ENCODE data around the gene TMSB10. TPM values are rescaled to one million over a fixed set of nuclear protein-coding genes. Genes with fewer than 3 reads are reported as not detected.

TMSB10 gene
- total RNA-seq, 8 experiments from 2014 or later, result 893 to 8,310 (median 6,733) TPM

GRCh38 chr2:84947010-84947593, 41.6 kb downstream of the TMSB10 start:
- in situ Hi-C loops (cut with MboI; ENCODE audit: low pct_unique_long_range_greater_than_20kb in 2 of 9, low sequenced_read_pairs in 9 of 9, unreplicated experiment in 9 of 9), result loop anchor here in 3 of 9 experiments (25.0 kb wide), 2 partner anchors 340 to 460 kb away; no protein-coding TSS in a partner anchor
- no peaks in the 10 kb centered on the region for H3K4me1 ChIP-seq (replicated peaks in 1 of 2)
- WGBS, 10 experiments, result 60 to 96% (median 85%) methylated on average over 1 to 8 of the region's 10 CpGs; no CpG with 5 or more reads in 2 of the 10 experiments
- ATAC-seq (replicated peaks in 6 of 8), result no peak
- H3K4me3 ChIP-seq, result no peak overlapping the region
- no peak overlapping the region for H3K27ac ChIP-seq

- in situ Hi-C loops (cut with MboI; ENCODE audit: low pct_unique_long_range_greater_than_20kb in 2 of 9, low sequenced_read_pairs in 9 of 9, unreplicated experiment in 9 of 9), result no loop called here
- WGBS, 10 experiments, result 68 to 100% (median 92%) methylated on average over 1 to 3 of the region's 3 CpGs; no CpG with 5 or more reads in 1 of the 10 experiments
- no peak for ATAC-seq (replicated peaks in 6 of 8)
Measured at GRCh38 chr2:84953535-84953934, 48.1 kb downstream of the TMSB10 start.

GRCh38 chr2:84954329-84954728, 48.9 kb downstream of the TMSB10 start:
- no peak overlapping the region for H3K4me3 ChIP-seq
- H3K4me1 ChIP-seq (replicated peaks in 1 of 2), result peaks cover 0 to 4% of the 10 kb centered on the region in 2 donors
- WGBS, 10 experiments, result 80 to 100% (median 93%) methylated on average over 1 to 5 of the region's 6 CpGs; no CpG with 5 or more reads in 4 of the 10 experiments
- H3K27ac ChIP-seq, result no peak overlapping the region
- in situ Hi-C loops (cut with MboI; ENCODE audit: low pct_unique_long_range_greater_than_20kb in 2 of 9, low sequenced_read_pairs in 9 of 9, unreplicated experiment in 9 of 9), result no loop called here
- ATAC-seq (replicated peaks in 6 of 8), result no peak

More at GRCh38 chr2:84953535-84953934, 48.1 kb downstream of the TMSB10 start:
- no peak overlapping the region for H3K27ac ChIP-seq
- H3K4me1 ChIP-seq (replicated peaks in 1 of 2), result peaks cover 0 to 4% of the 10 kb centered on the region in 2 donors
- no peak overlapping the region for H3K4me3 ChIP-seq

Other genes starting within 250 kb of the TMSB10 start
- gene TRABD2A, start 24.6 kb upstream of the TMSB10 start, total RNA-seq, result 1 to 10 TPM in 6 of 8 experiments, under 1 TPM in 2; 0.65 to 5.4 (median 2.8) TPM
- gene KCMF1, start 65.5 kb downstream of the TMSB10 start, total RNA-seq, result 10 to 100 TPM; 28.9 to 54.3 (median 34.3) TPM
- 10 to 100 TPM in 1 of 8 experiments, 1 to 10 TPM in 7; 1.4 to 10.1 (median 3.4) TPM for gene TCF7L1, start 227.7 kb downstream of the TMSB10 start, total RNA-seq

Measured in motor neuron (in vitro differentiated cells).